Liver (tissue), 3 donors: ENCODE results near the gene TBC1D16.

Experiments
- CTCF ChIP-seq: fragments of 150-350 bp; IDR thresholded peaks from 2 replicates; pipeline ENCODE4 v1.5.1; 2017; ENCODE audit warnings: improper control_type of control experiment, low read depth, low read length; ENCODE audit not compliant: missing input control
- GABPA ChIP-seq, 2 donors: IDR thresholded peaks in 1 of 2; conservative IDR thresholded peaks in 1 of 2; 2 replicates each; pipeline ENCODE4 v1.6.1; 2016; ENCODE audit warnings: antibody characterized with exemption in 2 of 2, mild to moderate bottlenecking in 1 of 2, moderate library complexity in 1 of 2
- JUND ChIP-seq, 2 donors: IDR thresholded peaks; 2 replicates each; pipeline ENCODE4 v1.6.1; 2016; ENCODE audit warnings: antibody characterized with exemption in 2 of 2
- NR2F2 ChIP-seq: IDR thresholded peaks from 2 replicates; pipeline ENCODE4 v1.6.1; 2016; ENCODE audit warnings: antibody characterized with exemption
- RAD21 ChIP-seq, 2 donors: IDR thresholded peaks; 2 replicates each; pipeline ENCODE4 v1.6.1; 2016; ENCODE audit warnings: antibody characterized with exemption in 2 of 2, mild to moderate bottlenecking in 2 of 2
- donor health status: healthy.
- donor health status: healthy.

GRCh38 chr17:79934653-79934970 lies 101.1 kb downstream of the TBC1D16 start:
- TF ChIP-seq GABPA (IDR thresholded peaks at IDR 0.05 in 1 of 2, conservative IDR thresholded peaks at IDR 0.05 in 1 of 2) (no peak), RAD21 (IDR thresholded peaks at IDR 0.05) (no peak), CTCF (no peak), JUND (IDR thresholded peaks at IDR 0.05) (no peak), NR2F2 (no peak)
